Measurements from ENCODE around the gene ORC5. TPM values are rescaled to one million over a fixed set of nuclear protein-coding genes. Genes with fewer than 3 reads are reported as not detected.

The ORC5 gene
- total RNA-seq, 1 experiment from 2014 or later = 21.0 TPM

- DNase-seq (ENCODE audit: low spot score) (no peak), ATAC-seq (no peak)
- peaks cover 3% of the 10 kb centered on the region; the same call in 1 of the 2 replicates for H3K9me3 Mint-ChIP-seq
- no peak overlapping the region for H3K27ac Mint-ChIP-seq
- peaks cover 16% of the 10 kb centered on the region for H3K4me1 Mint-ChIP-seq
- H3K4me3 Mint-ChIP-seq = no peak overlapping the region
- no peaks in the 10 kb centered on the region for H3K27me3 Mint-ChIP-seq (ENCODE audit: low read depth)
- ChIA-PET CTCF (no interaction called here), POLR2A (no interaction called here)
- H3K36me3 Mint-ChIP-seq = peaks cover 13% of the 10 kb centered on the region; the same call in 1 of the 2 replicates
- TF ChIP-seq TEAD4 (CRISPR knock-in tag; IDR thresholded peaks at IDR 0.05) (no peak), CREM (CRISPR knock-in tag; IDR thresholded peaks at IDR 0.05) (no peak), ZNF423 (CRISPR knock-in tag; IDR thresholded peaks at IDR 0.05) (no peak), MYBL2 (CRISPR knock-in tag; IDR thresholded peaks at IDR 0.05) (no peak), PRDM15 (CRISPR knock-in tag; IDR thresholded peaks at IDR 0.05) (no peak), JAZF1 (CRISPR knock-in tag; IDR thresholded peaks at IDR 0.05) (no peak), FOXJ3 (CRISPR knock-in tag; IDR thresholded peaks at IDR 0.05; ENCODE audit: borderline replicate concordance) (no peak), ERG (CRISPR knock-in tag; IDR thresholded peaks at IDR 0.05) (no peak), RELA (CRISPR knock-in tag; IDR thresholded peaks at IDR 0.05; ENCODE audit: borderline replicate concordance) (no peak), SMAD4 (CRISPR knock-in tag; IDR thresholded peaks at IDR 0.05) (no peak), USF2 (CRISPR knock-in tag; IDR thresholded peaks at IDR 0.05) (no peak), ZNF121 (CRISPR knock-in tag; IDR thresholded peaks at IDR 0.05) (no peak), IRF1 (CRISPR knock-in tag; IDR thresholded peaks at IDR 0.05) (no peak), AFF4 (CRISPR knock-in tag; IDR thresholded peaks at IDR 0.05; ENCODE audit: borderline replicate concordance) (no peak), MXD4 (CRISPR knock-in tag; IDR thresholded peaks at IDR 0.05; ENCODE audit: borderline replicate concordance) (no peak), ZNF138 (CRISPR knock-in tag; conservative IDR thresholded peaks at IDR 0.05) (no peak), TP53 (CRISPR knock-in tag; IDR thresholded peaks at IDR 0.05) (no peak), E2F4 (CRISPR knock-in tag; IDR thresholded peaks at IDR 0.05; ENCODE audit: borderline replicate concordance, low read depth) (no peak), ZNF232 (CRISPR knock-in tag; IDR thresholded peaks at IDR 0.05) (no peak), SP1 (CRISPR knock-in tag; conservative IDR thresholded peaks at IDR 0.05) (no peak)
These were observed 83.3 kb downstream of the ORC5 start for GRCh38 chr7:104124469-104124868.

Data from WTC11 (cell line).